Activated CD8-positive, alpha-beta memory T cell treated with anti-CD3 and anti-CD28 coated beads, Interleukin-2, amount 50 U/mL, for 24 hours (primary cell): ENCODE data around the gene KMT2E.
"Not testable (repeated sequence)": the region's sequence is repeated elsewhere in the genome, so short reads cannot be mapped to it uniquely, and the experiment has no call there.

ENCODE experiments used
- DNase-seq: peaks from one replicate; pipeline ENCODE4 v3.0.0-alpha.2; 2020; ENCODE audit errors: extremely low read depth

The KMT2E gene

GRCh38 chr7:105013816-105014692 is at the start of gene KMT2E:
KMT2E (plus strand) TSS chr7:105014205; CDS start chr7:105040953, 26,748 bp downstream.
- DNase-seq: peak; percentile 72

- no peak for DNase-seq
These were observed 49.3 kb upstream of the KMT2E start for GRCh38 chr7:104964626-104965236.

DNA sequence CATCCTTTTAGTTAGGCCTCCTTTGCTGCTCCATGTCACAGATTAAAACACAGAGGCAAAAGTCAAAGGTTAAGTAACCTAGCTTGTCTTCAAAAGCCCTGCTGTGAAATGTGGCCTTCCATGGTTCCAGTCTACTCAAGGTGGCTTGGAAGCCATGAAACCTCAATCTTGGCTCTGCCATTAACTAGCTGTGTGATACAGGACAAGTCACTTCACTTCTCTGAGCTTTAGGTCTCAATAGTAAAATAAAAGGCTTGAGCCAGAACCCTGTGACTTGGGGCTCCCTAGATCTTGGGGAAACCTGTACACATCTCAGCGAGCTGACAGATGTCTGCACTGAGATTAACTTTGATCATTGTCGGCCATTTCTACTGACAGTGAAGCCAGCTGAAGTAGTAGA is 48.0 kb upstream of the KMT2E start:
- no peak for DNase-seq

- no peak for DNase-seq
These were observed 46.9 kb upstream of the KMT2E start for GRCh38 chr7:104967088-104967487.

DNA sequence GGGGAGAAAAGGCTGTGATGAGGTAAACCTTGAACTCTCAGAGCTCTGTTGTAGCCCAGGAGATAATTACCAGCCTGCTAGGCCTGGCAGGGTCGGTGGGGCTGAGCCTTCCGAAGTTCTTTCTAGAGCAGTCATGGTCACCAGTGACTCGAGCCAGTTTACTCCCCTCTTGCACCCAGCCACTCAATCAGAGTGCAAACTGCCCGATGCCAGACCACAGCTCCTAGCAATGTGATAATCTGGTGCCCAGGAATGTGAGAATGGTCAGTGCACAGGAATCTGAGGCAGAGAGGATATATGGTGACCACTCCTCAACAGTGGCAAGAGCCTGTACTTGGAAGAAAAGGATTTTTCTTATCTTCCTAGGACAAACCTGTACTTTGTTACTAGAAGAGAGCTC is 46.4 kb upstream of the KMT2E start:
- no peak for DNase-seq

GRCh38 chr7:104968648-104969047 is 45.4 kb upstream of the KMT2E start:
- no peak for DNase-seq

GRCh38 chr7:104969183-104969582 is 44.8 kb upstream of the KMT2E start:
- no peak for DNase-seq

- no peak for DNase-seq
These were observed 42.5 kb upstream of the KMT2E start for GRCh38 chr7:104971290-104972071.

GRCh38 chr7:104972500-104972899 is 41.5 kb upstream of the KMT2E start:
- DNase-seq: no peak

DNA sequence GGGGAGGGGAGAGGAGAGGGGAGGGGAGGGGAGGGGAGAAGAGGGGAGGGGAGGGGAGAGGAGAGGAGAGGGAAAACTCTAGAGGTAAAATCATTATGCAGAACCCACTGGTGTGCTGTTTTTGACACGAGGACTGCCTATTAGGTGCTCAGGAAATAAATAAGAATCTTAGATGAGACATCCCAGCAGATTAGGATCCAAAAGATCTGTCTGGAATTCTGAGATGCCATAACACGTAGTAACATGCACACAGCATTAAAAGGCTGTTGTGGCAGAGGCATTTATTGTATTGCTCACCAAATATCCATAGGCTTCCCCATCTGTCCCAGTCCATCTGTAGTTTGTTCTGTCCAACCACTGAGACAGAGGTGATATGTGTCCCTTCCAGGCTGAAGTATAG is 40.8 kb upstream of the KMT2E start:
- DNase-seq: no peak

- DNase-seq: no peak
These were observed 40.0 kb upstream of the KMT2E start for GRCh38 chr7:104973909-104974415.

DNA sequence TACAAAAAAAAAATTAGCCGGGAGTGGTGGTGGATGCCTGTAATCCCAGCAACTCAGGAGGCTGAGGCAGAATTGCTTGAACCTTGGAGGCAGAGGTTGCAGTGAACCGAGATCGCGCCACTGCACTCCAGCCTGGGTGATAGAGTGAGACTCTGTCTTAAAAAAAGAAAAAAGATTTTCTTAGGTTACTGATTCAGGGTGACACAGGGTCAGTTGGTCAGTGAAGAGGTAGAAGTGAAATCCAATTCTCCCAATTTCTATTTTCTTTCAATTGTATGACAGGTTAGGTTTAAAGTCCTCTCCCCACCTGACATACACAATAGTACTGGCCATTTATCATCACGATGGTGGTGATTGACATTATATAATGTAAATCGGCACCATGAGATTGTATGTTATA is 38.5 kb upstream of the KMT2E start:
- not testable (repeated sequence) for DNase-seq

DNA sequence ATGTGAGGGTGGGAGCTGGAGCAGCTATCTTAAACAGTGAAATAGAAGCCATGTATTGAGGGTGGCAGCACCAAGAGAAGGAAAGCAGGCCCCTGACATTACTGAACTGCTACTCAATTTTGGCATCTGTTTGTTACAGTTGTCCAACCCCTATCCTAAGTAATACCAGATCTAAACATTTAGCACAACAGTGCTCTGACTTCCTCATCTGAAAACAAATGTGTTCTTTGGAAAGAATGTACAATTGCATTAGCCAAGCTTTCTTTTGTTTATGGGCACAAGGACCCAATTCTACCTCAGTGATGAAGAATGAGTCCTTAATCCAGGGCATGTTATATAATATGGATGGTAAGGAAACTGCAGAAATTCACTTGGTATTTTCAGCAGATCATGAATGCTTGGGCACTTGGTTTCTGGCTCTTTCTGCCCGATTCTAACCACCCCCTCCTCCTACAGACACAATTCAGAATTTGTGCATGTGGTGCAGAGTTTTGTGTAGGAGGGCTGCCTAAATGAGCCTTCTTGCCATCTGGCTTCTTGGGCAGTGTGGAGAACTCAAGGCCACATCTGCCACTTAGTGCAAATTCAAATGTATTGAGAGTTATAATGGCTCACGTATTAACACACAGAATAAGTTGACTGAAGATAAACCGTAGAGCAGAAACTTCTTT is 36.9 kb upstream of the KMT2E start:
- DNase-seq: no peak

GRCh38 chr7:104978460-104978859 is 35.5 kb upstream of the KMT2E start:
- DNase-seq: no peak

GRCh38 chr7:104979167-104979841 is 34.7 kb upstream of the KMT2E start:
- no peak for DNase-seq

DNA sequence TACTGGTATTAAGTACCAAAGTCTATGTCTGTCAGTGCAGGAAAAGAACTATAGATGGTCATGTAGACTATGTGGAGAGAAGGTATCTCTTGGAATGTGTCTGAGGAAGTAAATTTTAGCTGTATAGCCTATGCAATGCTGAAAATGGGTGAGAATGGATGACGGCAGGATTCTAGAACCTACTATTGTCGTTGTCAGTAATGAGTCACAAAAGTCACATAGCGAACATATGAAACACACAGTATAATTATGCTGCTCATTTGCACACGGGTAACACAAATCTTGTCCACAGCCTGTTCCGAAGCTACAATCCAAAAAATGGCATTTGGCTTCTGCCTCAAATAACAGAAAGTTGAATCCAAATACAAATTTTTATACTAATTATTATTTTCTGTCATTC is 33.6 kb upstream of the KMT2E start:
- no peak for DNase-seq

DNA sequence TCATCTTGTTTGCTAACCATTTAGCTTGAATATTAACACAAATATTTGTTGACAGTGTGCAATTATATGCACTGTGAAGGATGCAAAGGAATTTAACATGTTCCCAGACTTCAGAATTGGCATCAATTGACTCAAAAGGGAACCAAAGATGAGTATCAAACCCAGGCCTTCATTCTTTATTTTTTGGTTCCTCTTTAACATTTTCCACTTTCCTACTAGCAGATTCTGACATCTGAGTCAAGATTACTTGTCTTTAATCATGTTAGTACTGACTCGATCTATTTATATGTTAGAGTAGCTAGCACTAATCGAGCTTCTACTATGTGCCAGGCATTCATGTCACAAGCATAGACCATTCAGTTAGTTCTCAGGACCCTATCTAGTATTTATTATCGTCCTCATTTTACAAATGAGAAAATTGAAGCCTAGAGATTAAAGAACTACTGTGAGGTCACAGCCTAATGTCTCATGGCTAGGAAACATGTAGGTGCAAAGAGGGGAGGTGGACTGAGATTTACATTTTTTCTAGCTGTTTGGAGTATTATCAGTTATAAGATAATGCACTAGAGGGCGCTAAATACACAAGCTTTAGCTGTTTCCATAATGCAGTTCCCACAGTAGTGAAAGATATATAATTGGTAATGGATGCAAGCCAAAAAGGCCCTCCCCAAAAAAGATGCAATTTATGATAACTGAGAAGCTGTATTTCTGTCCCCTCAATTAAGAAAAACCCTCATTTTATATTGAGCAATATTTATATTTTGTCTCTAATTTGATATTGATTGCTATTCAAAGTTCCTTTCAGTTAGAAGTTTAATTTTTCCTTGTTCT is 32.9 kb upstream of the KMT2E start:
- no peak for DNase-seq

DNA sequence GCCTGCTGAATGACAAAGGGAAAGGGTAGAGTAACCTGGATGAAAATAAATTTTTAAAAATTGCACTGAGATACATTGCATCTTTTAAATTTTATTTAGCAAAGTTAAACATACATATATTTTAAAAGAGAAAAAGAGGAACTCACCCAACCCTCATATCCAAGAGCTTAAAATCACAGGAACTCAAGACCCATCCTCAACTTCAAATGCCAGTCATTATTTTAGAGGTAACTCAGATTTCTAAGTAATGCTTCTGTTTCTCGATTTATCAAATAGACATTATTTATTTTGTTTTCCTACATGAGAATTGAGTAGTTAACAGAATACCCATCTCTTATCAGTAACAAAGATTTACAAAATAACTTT is 32.4 kb upstream of the KMT2E start:
- DNase-seq: no peak

- no peak for DNase-seq
These were observed 31.5 kb upstream of the KMT2E start for GRCh38 chr7:104982308-104983075.
